Measurements from ENCODE around the gene ATOH1. TPM values are rescaled to one million over a fixed set of nuclear protein-coding genes. Genes with fewer than 3 reads are reported as not detected.

ATOH1 gene
- total and polyA plus RNA-seq, 10 of the 15 experiments (the other 5 are each of a cell fraction or from before 2014, with no cell fraction given): not detected

- TF ChIP-seq, protein P1, sequence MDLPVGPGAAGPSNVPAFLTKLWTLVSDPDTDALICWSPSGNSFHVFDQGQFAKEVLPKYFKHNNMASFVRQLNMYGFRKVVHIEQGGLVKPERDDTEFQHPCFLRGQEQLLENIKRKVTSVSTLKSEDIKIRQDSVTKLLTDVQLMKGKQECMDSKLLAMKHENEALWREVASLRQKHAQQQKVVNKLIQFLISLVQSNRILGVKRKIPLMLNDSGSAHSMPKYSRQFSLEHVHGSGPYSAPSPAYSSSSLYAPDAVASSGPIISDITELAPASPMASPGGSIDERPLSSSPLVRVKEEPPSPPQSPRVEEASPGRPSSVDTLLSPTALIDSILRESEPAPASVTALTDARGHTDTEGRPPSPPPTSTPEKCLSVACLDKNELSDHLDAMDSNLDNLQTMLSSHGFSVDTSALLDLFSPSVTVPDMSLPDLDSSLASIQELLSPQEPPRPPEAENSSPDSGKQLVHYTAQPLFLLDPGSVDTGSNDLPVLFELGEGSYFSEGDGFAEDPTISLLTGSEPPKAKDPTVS (IDR thresholded peaks at IDR 0.05; ENCODE audit: low read depth, low read length): no peak
- TF ChIP-seq MEF2A (IDR thresholded peaks at IDR 0.05; ENCODE audit: insufficient read depth, low read depth, low read length) (no peak), ZBED1 (IDR thresholded peaks at IDR 0.05; ENCODE audit: borderline replicate concordance) (no peak), BMI1 (IDR thresholded peaks at IDR 0.05; ENCODE audit: borderline replicate concordance) (no peak), SP1 (IDR thresholded peaks at IDR 0.05; ENCODE audit: low read depth, low read length) (no peak), HDGF (IDR thresholded peaks at IDR 0.05) (no peak)
- TF ChIP-seq, protein P2, sequence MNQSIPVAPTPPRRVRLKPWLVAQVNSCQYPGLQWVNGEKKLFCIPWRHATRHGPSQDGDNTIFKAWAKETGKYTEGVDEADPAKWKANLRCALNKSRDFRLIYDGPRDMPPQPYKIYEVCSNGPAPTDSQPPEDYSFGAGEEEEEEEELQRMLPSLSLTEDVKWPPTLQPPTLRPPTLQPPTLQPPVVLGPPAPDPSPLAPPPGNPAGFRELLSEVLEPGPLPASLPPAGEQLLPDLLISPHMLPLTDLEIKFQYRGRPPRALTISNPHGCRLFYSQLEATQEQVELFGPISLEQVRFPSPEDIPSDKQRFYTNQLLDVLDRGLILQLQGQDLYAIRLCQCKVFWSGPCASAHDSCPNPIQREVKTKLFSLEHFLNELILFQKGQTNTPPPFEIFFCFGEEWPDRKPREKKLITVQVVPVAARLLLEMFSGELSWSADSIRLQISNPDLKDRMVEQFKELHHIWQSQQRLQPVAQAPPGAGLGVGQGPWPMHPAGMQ (IDR thresholded peaks at IDR 0.05; ENCODE audit: borderline replicate concordance): no peak
- TF ChIP-seq, protein P3, sequence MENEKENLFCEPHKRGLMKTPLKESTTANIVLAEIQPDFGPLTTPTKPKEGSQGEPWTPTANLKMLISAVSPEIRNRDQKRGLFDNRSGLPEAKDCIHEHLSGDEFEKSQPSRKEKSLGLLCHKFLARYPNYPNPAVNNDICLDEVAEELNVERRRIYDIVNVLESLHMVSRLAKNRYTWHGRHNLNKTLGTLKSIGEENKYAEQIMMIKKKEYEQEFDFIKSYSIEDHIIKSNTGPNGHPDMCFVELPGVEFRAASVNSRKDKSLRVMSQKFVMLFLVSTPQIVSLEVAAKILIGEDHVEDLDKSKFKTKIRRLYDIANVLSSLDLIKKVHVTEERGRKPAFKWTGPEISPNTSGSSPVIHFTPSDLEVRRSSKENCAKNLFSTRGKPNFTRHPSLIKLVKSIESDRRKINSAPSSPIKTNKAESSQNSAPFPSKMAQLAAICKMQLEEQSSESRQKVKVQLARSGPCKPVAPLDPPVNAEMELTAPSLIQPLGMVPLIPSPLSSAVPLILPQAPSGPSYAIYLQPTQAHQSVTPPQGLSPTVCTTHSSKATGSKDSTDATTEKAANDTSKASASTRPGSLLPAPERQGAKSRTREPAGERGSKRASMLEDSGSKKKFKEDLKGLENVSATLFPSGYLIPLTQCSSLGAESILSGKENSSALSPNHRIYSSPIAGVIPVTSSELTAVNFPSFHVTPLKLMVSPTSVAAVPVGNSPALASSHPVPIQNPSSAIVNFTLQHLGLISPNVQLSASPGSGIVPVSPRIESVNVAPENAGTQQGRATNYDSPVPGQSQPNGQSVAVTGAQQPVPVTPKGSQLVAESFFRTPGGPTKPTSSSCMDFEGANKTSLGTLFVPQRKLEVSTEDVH (IDR thresholded peaks at IDR 0.05; ENCODE audit: low read depth, partially characterized antibody): no peak
Measured at GRCh38 chr4:93867416-93868001, 39.0 kb downstream of the ATOH1 start (continued).

Measured in GM12878 (cell line).